H9 (cell line): ENCODE data around the gene HSPBP1. TPM values are rescaled to one million over a fixed set of nuclear protein-coding genes. Genes with fewer than 3 reads are reported as not detected.

Experiments
- DNase-seq: peaks from one replicate; pipeline ENCODE4 v3.0.0-alpha.2; 2017
- H2AFZ ChIP-seq: one replicate; pipeline ENCODE4 v1.6.1; 2013; ENCODE audit warnings: mild to moderate bottlenecking, low read length, control low read depth, moderate library complexity
- H2AK5ac ChIP-seq: 2 replicates; pipeline ENCODE4 v1.6.1; 2013; ENCODE audit warnings: low read length, control low read depth, mixed read lengths; ENCODE audit not compliant: insufficient read length
- H2BK120ac ChIP-seq: one replicate; pipeline ENCODE4 v1.6.1; 2013; ENCODE audit warnings: low read depth, mild to moderate bottlenecking, low read length, control low read depth, inconsistent platforms; ENCODE audit not compliant: poor library complexity, severe bottlenecking
- H2BK12ac ChIP-seq: 2 replicates; pipeline ENCODE4 v1.6.1; 2013; ENCODE audit warnings: low read length, control low read depth, mixed read lengths, low read depth; ENCODE audit not compliant: insufficient read length
- H2BK15ac ChIP-seq: 2 replicates; pipeline ENCODE4 v1.6.1; 2013; ENCODE audit warnings: low read depth, low read length, control low read depth
- H2BK20ac ChIP-seq: one replicate; pipeline ENCODE4 v1.6.1; 2013; ENCODE audit warnings: low read depth, mild to moderate bottlenecking, low read length, control low read depth, inconsistent platforms; ENCODE audit not compliant: poor library complexity, severe bottlenecking
- H2BK5ac ChIP-seq: 2 replicates; pipeline ENCODE4 v1.6.1; 2013; ENCODE audit warnings: low read length, control low read depth, mixed read lengths; ENCODE audit not compliant: insufficient read length
- H3K14ac ChIP-seq: 2 replicates; pipeline ENCODE4 v1.6.1; 2013; ENCODE audit warnings: low read length, control low read depth; ENCODE audit not compliant: insufficient read depth
- H3K18ac ChIP-seq: 2 replicates; pipeline ENCODE4 v1.6.1; 2013; ENCODE audit warnings: low read depth, mild to moderate bottlenecking, mixed read lengths, low read length, control low read depth; ENCODE audit not compliant: insufficient read length
- H3K23ac ChIP-seq: 2 replicates; pipeline ENCODE4 v1.6.1; 2013; ENCODE audit warnings: low read length, control low read depth, mixed read lengths, low read depth; ENCODE audit not compliant: insufficient read length
- H3K23me2 ChIP-seq: 2 replicates; pipeline ENCODE4 v1.6.1; 2013; ENCODE audit warnings: low read depth, mild to moderate bottlenecking, mixed read lengths, low read length, control low read depth; ENCODE audit not compliant: insufficient read length, poor library complexity, severe bottlenecking
- H3K27ac ChIP-seq: 2 replicates; pipeline ENCODE4 v1.5.1; 2013; ENCODE audit warnings: low read length, control low read depth, mixed read lengths, low read depth; ENCODE audit not compliant: insufficient read length
- H3K27me3 ChIP-seq: 2 replicates; pipeline ENCODE4 v1.6.1; 2013; ENCODE audit warnings: low read length, control low read depth, inconsistent platforms; ENCODE audit not compliant: insufficient read depth
- H3K4ac ChIP-seq: 2 replicates; pipeline ENCODE4 v1.6.1; 2013; ENCODE audit warnings: low read depth, mild to moderate bottlenecking, control low read depth, inconsistent platforms, low read length, moderate library complexity
- H3K4me1 ChIP-seq: 2 replicates; pipeline ENCODE4 v1.6.1; 2013; ENCODE audit warnings: low read length, control low read depth, inconsistent platforms; ENCODE audit not compliant: insufficient read depth
- H3K4me2 ChIP-seq: 2 replicates; pipeline ENCODE4 v1.6.1; 2013; ENCODE audit warnings: low read length, control low read depth, mixed read lengths; ENCODE audit not compliant: insufficient read length, insufficient read depth
- H3K56ac ChIP-seq: 2 replicates; pipeline ENCODE4 v1.6.1; 2013; ENCODE audit warnings: low read depth, mild to moderate bottlenecking, mixed read lengths, low read length, control low read depth; ENCODE audit not compliant: insufficient read length
- H3K79me1 ChIP-seq: 2 replicates; pipeline ENCODE4 v1.6.1; 2013; ENCODE audit warnings: low read depth, mild to moderate bottlenecking, moderate library complexity, low read length, control low read depth, inconsistent platforms; ENCODE audit not compliant: insufficient read depth, poor library complexity, severe bottlenecking
- H3K79me2 ChIP-seq: 2 replicates; pipeline ENCODE4 v1.6.1; 2013; ENCODE audit warnings: low read length, control low read depth, inconsistent platforms; ENCODE audit not compliant: insufficient read depth
- H3K9ac ChIP-seq: 2 replicates; pipeline ENCODE4 v1.6.1; 2013; ENCODE audit warnings: low read length, control low read depth, mixed read lengths; ENCODE audit not compliant: insufficient read length; ENCODE audit errors: extremely low read depth
- H3K9me3 ChIP-seq: one replicate; pipeline ENCODE4 v1.6.1; 2013; ENCODE audit warnings: low read depth, low read length, inconsistent platforms; ENCODE audit not compliant: control insufficient read depth
- H3T11ph ChIP-seq: one replicate; pipeline ENCODE4 v1.6.1; 2013; ENCODE audit warnings: mild to moderate bottlenecking, low read length, control low read depth, inconsistent platforms
- H4K20me1 ChIP-seq: one replicate; pipeline ENCODE4 v1.6.1; 2013; ENCODE audit not compliant: control insufficient read depth, insufficient read length, insufficient read depth
- H4K5ac ChIP-seq: 2 replicates; pipeline ENCODE4 v1.6.1; 2013; ENCODE audit warnings: low read depth, mild to moderate bottlenecking, mixed read lengths, low read length, control low read depth; ENCODE audit not compliant: insufficient read length
- H4K8ac ChIP-seq: replicated peaks from 2 replicates; pipeline ENCODE4 v1.6.1; 2013; ENCODE audit warnings: low read length, control low read depth, mixed read lengths, low read depth; ENCODE audit not compliant: insufficient read length
- H4K91ac ChIP-seq: 2 replicates; pipeline ENCODE4 v1.6.1; 2013; ENCODE audit warnings: low read depth, mild to moderate bottlenecking, moderate library complexity, mixed read lengths, low read length, control low read depth; ENCODE audit not compliant: insufficient read length
- H3K27ac Mint-ChIP-seq, 3 experiments: 2 replicates in 2 of 3; 3 replicates in 1 of 3; pipeline ENCODE4 v1.8.0; 2020 to 2021; ENCODE audit warnings: mixed read lengths in 3 of 3, mild to moderate bottlenecking in 1 of 3, moderate library complexity in 1 of 3
- H3K27me3 Mint-ChIP-seq: 2 replicates; pipeline ENCODE4 v1.8.0; 2021; ENCODE audit warnings: low read depth, mild to moderate bottlenecking, moderate library complexity, mixed read lengths
- H3K36me3 Mint-ChIP-seq, 3 experiments: 2 replicates in 2 of 3; 3 replicates in 1 of 3; pipeline ENCODE4 v1.8.0; 2020 to 2021; ENCODE audit warnings: low read depth in 3 of 3, mixed read lengths in 3 of 3; ENCODE audit not compliant: insufficient read depth in 1 of 3
- H3K4me1 Mint-ChIP-seq, 2 experiments: 2 replicates each; pipeline ENCODE4 v1.8.0; 2020; ENCODE audit warnings: mixed read lengths in 2 of 2
- H3K4me3 Mint-ChIP-seq, 2 experiments: 2 replicates in 1 of 2; 3 replicates in 1 of 2; pipeline ENCODE4 v1.8.0; 2020 to 2021; ENCODE audit warnings: mild to moderate bottlenecking in 2 of 2, mixed read lengths in 2 of 2, moderate library complexity in 1 of 2
- H3K9me3 Mint-ChIP-seq, 2 experiments: 2 replicates in 1 of 2; 3 replicates in 1 of 2; pipeline ENCODE4 v1.8.0; 2020; ENCODE audit warnings: mild to moderate bottlenecking in 2 of 2, mixed read lengths in 2 of 2, moderate library complexity in 1 of 2
- CTCF ChIP-seq: fragments of 200-600 bp; sonication (generic); conservative IDR thresholded peaks from 3 replicates; pipeline ENCODE4 v1.8.0; 2021; ENCODE audit warnings: antibody characterized with exemption, mild to moderate bottlenecking
- WGBS: extraction: QIAGEN DNeasy Blood & Tissue Kit; methylation state at CpG from one replicate; pipeline ENCODE4 v1.1.7; 2013; ENCODE audit warnings: missing lambda C conversion rate, low lambda C conversion rate, mixed read lengths; ENCODE audit not compliant: insufficient read length; ENCODE audit errors: extremely low coverage; 5-methylcytosine and 5-hydroxymethylcytosine counted together
- total RNA-seq: library from RNA; stranded (reverse); gene quantifications from 2 replicates; pipeline ENCODE4 v1.2.1, GENCODE V29; 2021

The HSPBP1 gene
- total RNA-seq, 1 experiment from 2014 or later, result 47.4 TPM

DNA sequence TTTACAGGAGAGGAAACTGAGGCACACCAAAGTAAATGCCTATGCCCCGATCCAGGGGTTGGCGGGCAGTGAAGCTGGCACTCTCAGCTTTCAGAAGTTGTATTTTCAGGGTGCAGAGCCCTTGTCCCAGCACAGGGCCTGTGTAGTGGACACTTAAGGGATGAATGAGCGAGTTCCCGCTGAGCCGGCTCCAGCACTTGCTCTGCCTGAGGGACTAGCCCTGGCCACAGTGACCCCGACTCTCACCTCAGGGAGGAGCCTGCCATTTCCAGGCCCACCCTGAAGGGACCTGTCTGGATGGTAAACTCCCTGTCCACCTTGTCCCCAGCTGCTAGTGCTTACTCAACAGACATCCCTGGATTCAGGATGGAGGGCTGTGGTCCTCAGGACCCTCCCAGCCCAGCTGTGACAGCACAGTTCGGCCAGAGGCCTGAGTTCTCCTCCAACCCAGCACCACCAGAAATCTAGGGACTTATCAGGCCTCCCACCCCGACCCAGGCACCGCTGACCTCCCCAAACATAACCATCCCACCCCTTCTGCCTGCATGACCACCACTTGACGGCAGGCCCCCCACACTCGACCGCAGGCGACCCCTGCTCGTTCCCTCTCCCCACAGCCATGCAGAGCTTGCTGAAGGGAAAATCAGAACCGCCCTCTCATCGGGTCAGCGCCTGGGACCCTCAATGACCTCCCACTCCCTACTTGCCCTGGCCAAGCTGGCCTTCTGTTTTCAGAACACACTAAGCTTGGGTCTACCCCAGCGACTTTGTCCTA, 29.5 kb downstream of the HSPBP1 start:
- Histone ChIP-seq H3K23me2 (no peaks in the 10 kb centered on the region), H2BK5ac (no peak overlapping the region), H4K8ac (no peak overlapping the region), H2AK5ac (no peak overlapping the region), H3K27me3 (no peaks in the 10 kb centered on the region), H2BK120ac (no peak overlapping the region), H2BK15ac (no peak overlapping the region), H3K9me3 (no peaks in the 10 kb centered on the region), H2BK12ac (no peak overlapping the region), H4K91ac (no peak overlapping the region), H3K27ac (no peak overlapping the region), H3K4ac (no peak overlapping the region), H4K20me1 (no peaks in the 10 kb centered on the region), H3K79me2 (peaks cover 32% of the 10 kb centered on the region; the same call in 1 of the 2 replicates), H3K4me1 (peaks cover 4% of the 10 kb centered on the region; the same call in 1 of the 2 replicates), H3K9ac (no peak overlapping the region), H3K4me2 (no peak overlapping the region), H3K14ac (no peak overlapping the region; the same call in 1 of the 2 replicates), H3K79me1 (peaks cover 2% of the 10 kb centered on the region), H2BK20ac (no peak overlapping the region), H3K23ac (no peak overlapping the region), H2AFZ (no peak overlapping the region), H4K5ac (no peak overlapping the region), H3K18ac (no peak overlapping the region), H3T11ph (no peak overlapping the region), H3K56ac (no peak overlapping the region)
- TF ChIP-seq CTCF, result no peak
- H3K36me3 Mint-ChIP-seq, result peaks cover 2 to 15% (median 10%) of the 10 kb centered on the region in 3 experiments; a peak in 6 of 7 replicates
- no CpG with 5 or more reads among the region's 18 CpGs for WGBS
- no peaks in the 10 kb centered on the region for H3K9me3 Mint-ChIP-seq
- H3K4me3 Mint-ChIP-seq, result peak overlapping the region in 1 of 2 experiments; percentile 4; a peak in 1 of 5 replicates
- no peaks in the 10 kb centered on the region; the same call in 1 of the 2 replicates for H3K27me3 Mint-ChIP-seq
- peak overlapping the region; percentile 10 to 27 (median 27); a peak in 3 of 7 replicates for H3K27ac Mint-ChIP-seq
- H3K4me1 Mint-ChIP-seq, result peaks cover 17 to 24% of the 10 kb centered on the region in 2 experiments
- DNase-seq, result no peak
